ENCODE measurements around the gene ABHD16B.

DNA sequence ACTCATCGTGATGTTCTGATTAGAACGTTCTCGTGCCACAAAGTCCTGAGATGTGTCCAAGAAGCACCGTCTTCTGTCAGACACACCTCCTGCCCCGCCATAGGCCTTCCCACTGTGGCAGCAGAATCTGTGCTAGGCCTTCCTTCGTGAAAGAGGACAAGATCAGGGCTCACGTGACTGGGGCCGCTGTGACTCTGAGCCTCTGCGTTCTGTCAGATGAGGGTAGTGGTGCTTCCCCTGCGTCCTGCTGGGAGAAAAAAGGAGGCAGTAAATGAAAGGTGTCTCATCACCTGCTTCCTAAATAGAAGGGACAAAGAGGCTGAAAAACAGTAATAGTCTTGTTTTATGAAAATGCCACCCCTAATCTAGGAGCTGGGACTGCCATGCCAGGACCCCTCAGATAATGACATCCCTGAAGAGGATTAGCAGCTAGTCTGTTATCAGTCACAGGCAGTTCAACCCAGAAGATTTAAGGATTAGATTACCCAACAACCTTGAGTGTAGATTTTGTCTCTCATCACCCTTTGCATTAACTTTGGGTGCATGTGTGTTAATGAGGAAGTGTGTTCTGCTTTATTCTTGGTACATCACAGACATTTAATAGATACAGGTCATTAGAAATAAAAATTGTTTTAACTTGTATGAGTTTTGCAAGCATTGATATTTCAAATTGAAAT lies 37.7 kb downstream of the ABHD16B start:
- TF ChIP-seq TAF1 (CRISPR knock-in tag; IDR thresholded peaks at IDR 0.05) (no peak), CREM (IDR thresholded peaks at IDR 0.05) (no peak), CREM (CRISPR knock-in tag; IDR thresholded peaks at IDR 0.05) (no peak), POLR2A (IDR thresholded peaks at IDR 0.05; ENCODE audit: insufficient read depth in 1 of 2, low read depth in 2 of 2, low read length in 2 of 2) (no peak), SP1 (IDR thresholded peaks at IDR 0.05) (no peak), SP1 (CRISPR knock-in tag; IDR thresholded peaks at IDR 0.05) (no peak), NFIC (IDR thresholded peaks at IDR 0.05; ENCODE audit: low read length) (no peak), ZNF614 (CRISPR knock-in tag; IDR thresholded peaks at IDR 0.05; ENCODE audit: borderline replicate concordance) (no peak), ZSCAN20 (CRISPR knock-in tag; IDR thresholded peaks at IDR 0.05; ENCODE audit: borderline replicate concordance) (no peak), ZNF7 (CRISPR knock-in tag; IDR thresholded peaks at IDR 0.05) (no peak), BRCA1 (CRISPR knock-in tag; IDR thresholded peaks at IDR 0.05) (no peak), JUND (CRISPR knock-in tag; IDR thresholded peaks at IDR 0.05) (no peak), TCF7L2 (IDR thresholded peaks at IDR 0.05; ENCODE audit: low read depth, low read length) (no peak)
- TF ChIP-seq, protein P1, sequence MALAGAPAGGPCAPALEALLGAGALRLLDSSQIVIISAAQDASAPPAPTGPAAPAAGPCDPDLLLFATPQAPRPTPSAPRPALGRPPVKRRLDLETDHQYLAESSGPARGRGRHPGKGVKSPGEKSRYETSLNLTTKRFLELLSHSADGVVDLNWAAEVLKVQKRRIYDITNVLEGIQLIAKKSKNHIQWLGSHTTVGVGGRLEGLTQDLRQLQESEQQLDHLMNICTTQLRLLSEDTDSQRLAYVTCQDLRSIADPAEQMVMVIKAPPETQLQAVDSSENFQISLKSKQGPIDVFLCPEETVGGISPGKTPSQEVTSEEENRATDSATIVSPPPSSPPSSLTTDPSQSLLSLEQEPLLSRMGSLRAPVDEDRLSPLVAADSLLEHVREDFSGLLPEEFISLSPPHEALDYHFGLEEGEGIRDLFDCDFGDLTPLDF (CRISPR knock-in tag; IDR thresholded peaks at IDR 0.05) = no peak

Data from HepG2 (cell line).